Ammon's horn (tissue), 1 donor: ENCODE measurements around the gene TBCD.
"Not testable (repeated sequence)": the region's sequence is repeated elsewhere in the genome, so short reads cannot be mapped to it uniquely, and the experiment has no call there.

ENCODE experiments used
- DNase-seq: peaks from one replicate; pipeline ENCODE4 v3.0.0-alpha.2; 2016; ENCODE audit warnings: low spot score

TBCD gene

DNA sequence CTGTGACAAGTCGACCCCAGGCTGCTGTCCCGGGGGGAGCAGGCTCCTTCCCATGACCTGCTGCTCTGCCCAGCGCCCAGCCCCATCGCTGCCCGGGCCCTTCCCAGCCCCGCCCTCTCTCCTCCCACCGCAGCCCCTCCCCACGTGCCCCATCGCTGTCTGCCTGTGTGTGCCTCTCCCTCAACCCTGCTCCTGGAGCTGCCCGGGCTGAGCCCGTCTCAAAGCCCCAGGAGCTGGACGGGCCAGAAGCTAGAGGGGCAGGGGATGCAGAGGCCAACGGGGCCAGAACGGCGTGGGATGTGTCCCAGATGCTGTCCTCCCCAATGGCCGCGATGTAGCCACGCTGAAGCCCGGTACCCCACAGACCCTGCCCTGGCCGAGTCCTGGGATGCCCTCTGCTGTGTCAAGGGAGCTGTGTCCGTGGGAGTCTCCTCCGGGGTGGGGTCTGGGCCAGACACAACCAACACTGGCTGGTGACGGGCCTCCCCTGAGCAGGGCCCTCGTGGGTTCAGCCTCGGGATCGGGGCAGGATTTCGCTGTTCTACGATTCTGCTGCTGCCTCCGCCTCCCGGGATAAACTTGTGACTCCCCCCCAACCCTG, 206.2 kb downstream of the TBCD start:
- DNase-seq = no peak

DNA sequence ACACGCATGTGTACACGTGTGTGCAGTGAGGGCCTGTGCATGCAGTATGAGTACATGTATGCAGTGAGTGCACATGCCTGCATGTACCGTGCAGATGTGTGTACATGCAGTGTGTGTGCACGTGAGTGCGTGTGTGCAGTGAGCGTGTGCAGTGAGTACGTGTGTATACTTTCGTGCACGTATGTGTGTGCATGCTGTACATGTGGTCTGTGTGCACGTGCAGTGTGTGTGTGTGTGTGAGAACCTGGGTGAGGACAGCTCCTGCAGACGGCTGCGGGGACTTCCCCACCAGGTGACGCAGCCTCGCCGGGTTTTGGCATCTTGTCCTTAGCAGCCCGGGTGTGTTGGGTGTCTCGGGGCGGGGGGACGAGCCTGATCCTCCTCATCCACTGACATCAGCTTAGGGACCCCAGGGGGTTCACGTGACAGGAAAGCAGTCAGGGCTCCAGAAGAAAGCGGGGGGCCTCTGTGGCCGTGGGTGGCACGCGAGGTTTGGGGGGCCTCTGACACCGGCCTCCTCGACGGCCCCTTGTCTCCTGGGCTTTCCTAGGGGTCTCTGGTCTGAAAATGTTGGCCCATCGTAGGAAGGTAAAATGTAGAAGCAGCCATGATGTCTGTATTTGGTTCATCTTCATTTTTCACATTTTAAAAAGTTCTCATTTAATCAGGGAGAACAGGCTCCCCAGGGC, 207.5 kb downstream of the TBCD start:
- DNase-seq = no peak

DNA sequence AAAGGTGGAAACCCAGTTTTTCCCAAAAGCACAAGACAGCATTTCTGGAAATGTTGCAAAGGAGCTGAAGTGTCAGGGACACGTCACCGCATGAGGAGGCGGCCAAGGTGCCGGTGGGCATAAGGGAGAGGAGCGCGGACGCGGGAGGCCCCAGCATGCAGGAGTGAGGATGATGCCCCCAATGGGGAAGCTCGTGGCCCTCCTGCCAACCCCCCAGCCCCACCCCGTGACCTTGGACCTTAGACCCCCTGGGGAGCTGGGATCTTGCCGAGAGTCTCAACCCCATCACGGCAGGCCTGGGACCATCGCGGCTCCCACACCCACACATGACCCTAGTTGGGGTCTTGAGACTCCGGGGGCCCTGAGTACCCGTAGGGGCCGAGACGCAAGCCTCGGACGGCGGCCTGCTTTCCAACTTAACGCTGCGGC, 208.1 kb downstream of the TBCD start:
- no peak for DNase-seq

- no peak for DNase-seq
Measured at GRCh38 chr17:82960419-82961271, 208.8 kb downstream of the TBCD start.

- no peak for DNase-seq
Measured at GRCh38 chr17:82961366-82962162, 209.7 kb downstream of the TBCD start.

DNA sequence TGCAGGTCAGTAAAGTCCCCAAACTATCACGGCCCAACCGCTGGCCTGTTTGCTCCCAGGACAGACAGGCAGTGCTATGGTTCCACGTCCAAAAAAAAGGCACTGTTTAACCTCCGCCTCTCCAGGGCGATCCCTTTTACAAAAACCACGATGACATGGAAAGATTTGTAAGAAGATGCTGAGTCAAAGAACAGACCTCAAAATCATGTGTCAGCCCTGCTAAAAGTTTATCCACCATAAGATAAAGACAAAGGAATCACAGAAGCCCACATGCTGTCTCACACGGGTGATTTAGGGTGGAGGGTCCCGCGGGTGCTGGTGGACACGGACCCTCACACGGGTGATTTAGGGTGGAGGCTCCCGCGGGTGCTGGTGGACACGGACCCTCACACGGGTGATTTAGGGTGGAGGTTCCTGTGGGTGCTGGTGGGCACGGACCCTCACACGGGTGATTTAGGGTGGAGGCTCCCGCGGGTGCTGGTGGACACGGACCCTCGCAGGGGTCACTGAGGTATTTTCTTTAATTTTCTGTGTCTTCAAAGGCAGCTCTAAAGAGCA, 210.4 kb downstream of the TBCD start:
- no peak for DNase-seq

DNA sequence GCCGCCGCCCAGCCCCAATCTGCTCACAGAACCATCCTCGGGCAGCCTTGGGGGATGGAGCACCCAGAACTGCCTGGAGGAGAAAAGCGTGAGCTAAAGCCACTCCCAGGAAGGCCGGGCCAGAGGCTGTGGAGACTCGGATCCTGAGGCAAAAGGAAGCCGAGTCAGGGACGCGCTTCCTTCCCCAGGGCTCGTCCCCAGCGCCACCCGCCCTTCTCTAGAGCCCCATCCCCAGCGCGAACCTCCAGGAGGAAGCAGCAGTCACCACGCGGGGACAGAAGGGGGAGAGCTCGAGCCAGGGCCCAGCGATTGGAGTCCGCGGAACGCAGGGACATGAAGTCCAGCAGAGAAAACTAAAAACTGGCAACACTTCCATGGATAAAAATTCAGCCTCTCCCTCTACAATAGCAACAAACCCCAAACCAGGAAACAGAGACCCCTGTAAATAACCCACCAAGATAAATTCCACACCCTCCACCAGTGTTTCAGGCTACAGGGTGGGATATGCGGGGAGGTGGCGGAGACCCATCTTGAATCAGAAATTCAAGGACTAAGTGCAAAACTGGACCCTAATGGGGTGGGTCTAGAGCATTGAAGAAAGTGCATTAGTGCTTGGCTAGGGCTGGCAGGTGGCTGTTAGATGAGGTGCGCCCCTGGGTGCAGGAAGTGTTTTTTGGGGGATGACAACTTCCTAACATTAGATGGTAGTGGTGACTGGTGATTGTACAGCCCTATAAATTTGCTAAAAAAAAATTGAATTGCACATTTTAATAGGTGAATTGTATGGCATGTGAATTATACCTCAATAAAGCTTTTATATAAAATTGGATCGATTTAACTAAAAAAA, 211.5 kb downstream of the TBCD start:
- peak; percentile 75 for DNase-seq

DNA sequence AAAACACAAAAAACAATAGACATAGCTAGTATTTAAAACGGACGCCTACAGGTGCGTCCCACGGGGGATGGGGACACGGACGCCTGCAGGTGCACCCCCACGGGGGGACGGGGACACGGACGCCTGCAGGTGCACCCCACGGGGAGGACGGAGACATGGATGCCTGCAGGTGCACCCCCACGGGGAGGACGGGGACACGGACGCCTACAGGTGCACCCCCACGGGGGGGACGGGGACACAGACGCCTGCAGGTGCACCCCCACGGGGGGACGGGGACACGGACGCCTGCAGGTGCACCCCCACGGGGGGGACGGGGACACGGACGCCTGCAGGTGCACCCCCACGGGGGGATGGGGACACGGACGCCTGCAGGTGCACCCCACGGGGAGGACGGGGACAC, 212.6 kb downstream of the TBCD start:
- DNase-seq = not testable (repeated sequence)

- no peak for DNase-seq
Measured at GRCh38 chr17:82964851-82965341, 213.0 kb downstream of the TBCD start.

DNA sequence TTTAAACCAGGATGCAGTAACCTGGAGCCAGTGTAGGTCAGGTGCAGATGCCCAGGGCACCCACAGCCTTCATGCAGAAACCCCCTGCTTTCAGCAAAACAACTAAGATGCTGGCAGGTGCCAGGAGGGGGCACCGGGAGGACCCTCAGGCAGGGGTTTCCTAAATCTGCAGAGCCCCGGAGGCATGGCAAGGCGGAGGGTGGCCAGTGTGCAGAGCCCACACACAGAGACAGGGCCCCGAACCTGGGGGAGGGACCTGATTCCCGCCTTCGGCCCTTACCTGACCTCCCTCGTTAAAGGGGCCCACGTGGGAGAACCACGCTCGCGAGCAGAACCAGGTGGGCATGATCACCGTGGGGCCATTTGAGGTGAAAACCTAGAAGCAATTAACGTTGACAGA, 213.5 kb downstream of the TBCD start:
- DNase-seq = no peak

DNA sequence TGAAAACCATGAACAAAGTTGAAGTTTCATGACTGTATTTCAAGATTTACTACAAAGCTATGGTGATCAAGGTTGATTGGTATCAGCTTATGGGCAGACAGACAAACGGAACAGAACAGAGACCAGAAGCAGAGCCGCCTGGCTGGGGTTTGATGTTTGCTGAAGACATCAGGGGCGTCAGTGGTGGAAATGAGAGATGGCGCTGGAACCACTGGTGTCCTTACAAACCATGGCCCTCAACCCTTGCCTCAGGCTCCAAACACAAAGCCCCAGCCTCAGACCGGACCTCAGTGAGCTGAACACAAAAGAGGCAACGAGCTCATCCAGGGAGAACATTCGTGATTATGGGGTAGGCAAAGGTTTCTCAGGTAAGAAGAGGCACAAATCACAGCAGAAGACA, 214.6 kb downstream of the TBCD start:
- DNase-seq = no peak

GRCh38 chr17:82967268-82968032, 215.6 kb downstream of the TBCD start:
- no peak for DNase-seq

DNA sequence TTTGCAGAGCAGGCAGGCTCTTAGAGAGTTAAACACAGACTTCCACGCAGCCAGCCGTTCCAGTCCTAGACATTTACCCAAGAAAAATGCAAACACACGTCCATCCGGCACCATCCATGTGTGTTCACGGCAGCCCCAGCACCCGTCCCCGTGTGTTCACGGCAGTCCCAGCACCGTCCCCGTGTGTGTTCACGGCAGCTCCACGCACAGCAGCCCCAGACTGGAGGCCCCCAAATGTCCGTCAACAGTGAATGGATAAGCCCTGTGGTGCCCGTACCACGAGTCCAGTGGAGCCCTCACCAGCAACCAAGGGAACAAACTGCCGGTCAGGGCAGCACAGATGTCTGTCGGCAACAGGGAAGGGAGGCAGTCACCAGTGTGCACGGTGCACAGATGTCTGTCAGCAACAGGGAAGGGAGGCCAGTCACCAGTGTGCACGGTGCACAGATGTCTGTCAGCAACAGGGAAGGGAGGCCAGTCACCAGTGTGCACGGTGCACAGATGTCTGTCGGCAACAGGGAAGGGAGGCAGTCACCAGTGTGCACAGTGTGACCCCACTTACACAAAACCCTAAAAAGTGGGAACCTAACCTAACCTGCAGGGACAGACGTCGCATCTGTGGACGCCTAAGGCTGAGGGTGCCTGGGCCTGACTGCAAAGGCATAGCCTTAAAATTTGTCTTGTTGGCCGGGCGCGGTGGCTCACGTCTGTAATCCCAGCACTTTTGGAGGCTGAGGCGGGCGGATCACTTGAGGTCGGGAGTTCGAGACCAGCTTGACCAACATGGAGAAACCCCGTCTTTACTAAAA, 216.4 kb downstream of the TBCD start:
- DNase-seq = not testable (repeated sequence)

GRCh38 chr17:82970067-82970466, 218.2 kb downstream of the TBCD start:
- DNase-seq = no peak

DNA sequence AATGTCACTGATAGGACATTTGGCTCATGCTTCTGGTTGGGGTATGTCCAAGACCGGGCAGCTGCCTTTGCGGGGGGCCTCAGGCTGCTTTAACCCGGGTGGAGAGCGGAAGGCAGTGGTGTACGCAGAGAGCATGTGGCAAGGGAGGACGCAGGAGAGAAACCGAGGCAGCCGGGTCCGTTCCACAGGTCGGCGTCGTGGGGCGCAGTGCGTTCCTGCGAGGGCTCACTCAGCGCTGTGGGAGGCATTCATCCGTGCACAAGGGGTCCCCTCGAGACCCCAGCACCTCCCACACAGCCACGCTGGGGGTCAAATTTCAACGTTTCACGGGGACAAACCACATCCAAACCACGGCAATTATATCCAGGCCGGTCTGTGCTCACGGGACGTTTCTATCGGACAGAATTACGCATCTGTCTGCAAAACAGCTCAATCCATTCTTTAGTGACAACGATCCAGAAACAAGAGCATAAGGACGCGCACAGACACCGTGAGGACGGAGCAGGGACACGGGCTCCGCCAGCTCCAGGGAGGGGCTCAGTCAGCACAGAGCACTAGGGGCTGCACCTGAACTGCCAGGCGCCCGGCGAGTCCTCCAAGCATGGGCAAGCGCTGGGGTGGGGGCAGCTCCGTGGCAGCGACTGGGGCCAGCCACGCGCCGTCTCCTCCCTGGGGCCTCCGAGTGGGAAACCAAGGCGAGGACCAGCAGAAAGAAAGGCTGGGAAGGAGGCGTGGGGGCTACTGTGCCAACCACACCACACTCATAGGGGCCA, 219.1 kb downstream of the TBCD start:
- no peak for DNase-seq

DNA sequence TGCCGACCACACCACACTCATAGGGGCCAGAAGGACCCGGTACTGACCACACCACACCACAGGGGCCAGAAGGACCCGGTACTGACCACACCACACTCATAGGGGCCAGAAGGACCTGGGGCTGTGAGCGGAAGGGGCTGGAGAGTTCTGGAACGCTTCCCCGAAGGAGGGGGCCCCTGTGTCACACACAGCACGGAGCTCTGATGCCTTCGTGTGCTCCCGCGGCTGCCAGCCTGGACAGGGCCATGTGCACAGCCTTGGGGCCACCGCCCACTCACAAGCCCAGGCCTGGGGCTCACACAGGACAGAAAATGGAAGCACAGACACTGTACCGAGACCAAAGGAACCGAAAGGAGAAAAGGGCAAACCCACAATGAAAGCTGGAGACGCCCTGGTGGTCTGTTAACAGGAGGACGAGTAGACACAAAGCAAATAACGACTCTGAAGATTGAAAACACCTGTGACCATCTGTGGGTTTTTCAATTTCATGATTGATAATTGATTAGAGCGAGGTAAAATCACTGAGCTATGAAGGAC, 221.0 kb downstream of the TBCD start:
- no peak for DNase-seq

- DNase-seq = no peak
Measured at GRCh38 chr17:82973456-82974135, 221.7 kb downstream of the TBCD start.
